Endothelial cell of umbilical vein (primary cell): Measurements from ENCODE around the gene SFI1.

ENCODE experiments used
- EZH2 ChIP-seq: IDR thresholded peaks from 2 replicates; pipeline ENCODE4 v1.6.1; 2012; ENCODE audit warnings: borderline replicate concordance, low read depth, mild to moderate bottlenecking, moderate library complexity, low read length, inconsistent platforms; ENCODE audit not compliant: severe bottlenecking
- TF ChIP-seq, protein P1 (sequence below), 2 donors: IDR thresholded peaks; 1 replicate in 1 of 2; 2 replicates in 1 of 2; pipeline ENCODE4 v1.5.1; 2011; ENCODE audit warnings: low read length in 2 of 2, mild to moderate bottlenecking in 2 of 2, moderate library complexity in 2 of 2, control low read depth in 1 of 2, inconsistent platforms in 1 of 2, low read depth in 1 of 2; ENCODE audit not compliant: insufficient read depth in 1 of 2; ENCODE audit errors: extremely low read depth in 1 of 2

DNA sequence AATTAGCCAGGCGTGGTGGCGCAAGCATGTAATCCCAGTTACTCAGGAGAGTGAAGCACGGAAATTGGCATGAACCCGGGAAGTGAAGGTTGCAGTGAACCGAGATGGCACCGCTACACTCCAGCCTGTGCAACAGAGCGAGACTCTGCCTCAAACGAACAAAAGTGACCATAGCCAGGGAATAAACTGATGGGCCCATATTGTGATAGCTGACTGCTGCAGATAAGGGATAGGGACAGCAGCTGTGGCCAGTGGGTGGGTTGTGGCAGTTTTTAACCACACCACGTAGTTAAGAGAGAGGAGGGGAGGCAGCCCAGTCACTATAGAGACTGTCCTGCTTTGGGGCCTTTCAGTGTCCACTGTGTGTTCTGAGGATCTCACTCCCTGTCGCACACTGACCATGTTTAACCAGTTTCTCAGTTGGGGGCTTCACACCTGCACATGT is 106.8 kb downstream of the SFI1 start:
- TF ChIP-seq, protein P1, sequence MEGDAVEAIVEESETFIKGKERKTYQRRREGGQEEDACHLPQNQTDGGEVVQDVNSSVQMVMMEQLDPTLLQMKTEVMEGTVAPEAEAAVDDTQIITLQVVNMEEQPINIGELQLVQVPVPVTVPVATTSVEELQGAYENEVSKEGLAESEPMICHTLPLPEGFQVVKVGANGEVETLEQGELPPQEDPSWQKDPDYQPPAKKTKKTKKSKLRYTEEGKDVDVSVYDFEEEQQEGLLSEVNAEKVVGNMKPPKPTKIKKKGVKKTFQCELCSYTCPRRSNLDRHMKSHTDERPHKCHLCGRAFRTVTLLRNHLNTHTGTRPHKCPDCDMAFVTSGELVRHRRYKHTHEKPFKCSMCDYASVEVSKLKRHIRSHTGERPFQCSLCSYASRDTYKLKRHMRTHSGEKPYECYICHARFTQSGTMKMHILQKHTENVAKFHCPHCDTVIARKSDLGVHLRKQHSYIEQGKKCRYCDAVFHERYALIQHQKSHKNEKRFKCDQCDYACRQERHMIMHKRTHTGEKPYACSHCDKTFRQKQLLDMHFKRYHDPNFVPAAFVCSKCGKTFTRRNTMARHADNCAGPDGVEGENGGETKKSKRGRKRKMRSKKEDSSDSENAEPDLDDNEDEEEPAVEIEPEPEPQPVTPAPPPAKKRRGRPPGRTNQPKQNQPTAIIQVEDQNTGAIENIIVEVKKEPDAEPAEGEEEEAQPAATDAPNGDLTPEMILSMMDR (IDR thresholded peaks at IDR 0.05; ENCODE audit: extremely low read depth in 1 of 2, insufficient read depth in 1 of 2, low read depth in 1 of 2, low read length in 2 of 2), result no peak
- no peak for TF ChIP-seq EZH2
